Activated CD8-positive, alpha-beta memory T cell treated with anti-CD3 and anti-CD28 coated beads for 36 hours (primary cell): ENCODE data around the gene IMMT. TPM values are rescaled to one million over a fixed set of nuclear protein-coding genes. Genes with fewer than 3 reads are reported as not detected.
"Not testable (repeated sequence)": the region's sequence is repeated elsewhere in the genome, so short reads cannot be mapped to it uniquely, and the experiment has no call there.

Source experiments
- CTCF ChIA-PET: fragments of 350-600 bp; sonication (Branson Sonifier 250); formaldehyde crosslinking; loops from one replicate; lab custom pipeline; 2021; ENCODE audit warnings: antibody characterized with exemption; lab: Charles Lee
- POLR2A ChIA-PET: fragments of 350-600 bp; sonication (Branson Sonifier 250); formaldehyde crosslinking; loops from one replicate; lab custom pipeline; 2021; ENCODE audit warnings: antibody characterized with exemption; lab: Charles Lee
- total RNA-seq, 2 experiments: library from RNA; stranded (reverse); gene quantifications; one replicate each; pipeline ENCODE4 v1.2.3, GENCODE V29; 2021

IMMT gene
- total RNA-seq, 2 experiments from 2014 or later, result 153 TPM

DNA sequence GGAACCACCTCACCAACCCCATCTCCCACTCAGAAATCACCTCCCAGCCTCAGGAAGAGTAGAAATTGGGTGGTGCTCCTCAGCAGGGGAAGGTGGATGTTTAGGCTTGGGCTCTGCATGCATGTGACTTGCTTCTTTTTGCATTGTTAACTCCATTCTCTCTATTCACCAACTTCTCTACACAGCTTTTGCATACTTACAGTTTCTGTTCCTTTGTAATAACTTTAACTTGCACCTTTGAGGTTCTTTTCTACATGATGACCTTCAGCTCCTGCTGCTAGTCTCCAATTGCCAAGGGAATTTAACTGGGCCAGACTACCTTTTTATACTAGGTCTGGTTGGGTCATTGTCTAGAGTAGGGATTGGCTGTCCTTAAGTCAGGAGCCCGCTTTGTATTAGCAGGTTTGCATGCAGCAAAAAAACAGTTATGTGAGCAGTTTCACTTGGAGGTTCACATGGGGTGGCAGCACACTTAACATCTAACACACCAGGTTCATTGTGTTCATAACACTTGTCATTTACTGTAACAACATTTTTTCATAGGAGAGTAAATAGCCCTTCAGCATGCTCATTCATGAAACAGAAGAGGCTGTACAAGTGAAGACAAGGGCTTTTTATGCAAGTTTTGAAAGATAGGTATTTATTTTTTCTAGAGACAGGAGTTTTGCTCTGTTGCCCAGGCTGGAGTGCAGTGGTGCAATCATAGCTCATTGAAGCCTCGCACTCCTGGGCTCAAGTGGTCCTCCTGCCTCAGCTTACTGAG lies 16.0 kb upstream of the IMMT start:
- CTCF ChIA-PET, result no interaction called here
- POLR2A ChIA-PET, result no interaction called here

DNA sequence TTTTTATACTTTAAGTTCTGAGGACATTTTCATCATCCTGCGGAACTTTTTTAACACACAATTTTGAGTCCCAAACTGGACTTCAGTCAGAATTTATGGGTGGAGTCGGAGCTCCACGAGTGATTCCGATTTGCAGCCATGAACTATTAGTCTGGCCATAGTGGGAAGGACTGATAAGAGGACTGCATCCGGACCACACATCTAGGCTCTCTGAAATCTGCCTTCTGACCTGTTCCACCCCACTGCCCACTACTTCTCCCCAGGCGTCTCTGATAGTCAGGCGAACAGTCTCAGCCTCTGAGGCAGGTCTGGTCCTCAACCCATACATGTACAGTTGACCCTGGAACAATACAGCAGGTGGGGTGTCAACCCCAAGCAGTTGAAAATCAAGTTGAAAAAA lies 9.2 kb upstream of the IMMT start:
- ChIA-PET POLR2A (interaction anchor here (1.2 kb wide), 1 partner anchor 10 kb away, joined by 6 read pairs; the partner anchor contains the start of gene IMMT), CTCF (no interaction called here)

DNA sequence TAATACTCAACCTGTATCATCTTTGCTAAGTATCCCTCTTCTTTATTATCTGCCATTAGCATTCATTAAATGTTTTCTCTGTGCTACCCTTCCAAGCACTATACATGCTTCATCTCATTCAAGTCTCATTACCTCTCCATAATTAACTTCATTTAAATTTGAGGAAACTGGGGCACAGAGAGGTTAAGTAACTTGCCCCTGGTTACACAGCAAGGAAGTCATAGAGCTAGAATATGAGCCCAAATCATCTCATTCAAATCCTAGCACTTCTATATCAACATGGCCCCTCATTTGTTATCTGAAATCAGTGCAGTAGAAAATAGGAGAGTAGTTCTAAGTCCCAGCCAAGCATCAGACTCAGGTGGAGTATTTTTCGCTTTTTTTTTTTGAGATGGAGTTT lies 8.4 kb upstream of the IMMT start:
- ChIA-PET CTCF (no interaction called here), POLR2A (interaction anchor here (0.8 to 1.2 kb wide), 2 partner anchors 9 to 237 kb away, joined by 4 to 6 read pairs; partner anchors contain the start of genes IMMT and KDM3A)

DNA sequence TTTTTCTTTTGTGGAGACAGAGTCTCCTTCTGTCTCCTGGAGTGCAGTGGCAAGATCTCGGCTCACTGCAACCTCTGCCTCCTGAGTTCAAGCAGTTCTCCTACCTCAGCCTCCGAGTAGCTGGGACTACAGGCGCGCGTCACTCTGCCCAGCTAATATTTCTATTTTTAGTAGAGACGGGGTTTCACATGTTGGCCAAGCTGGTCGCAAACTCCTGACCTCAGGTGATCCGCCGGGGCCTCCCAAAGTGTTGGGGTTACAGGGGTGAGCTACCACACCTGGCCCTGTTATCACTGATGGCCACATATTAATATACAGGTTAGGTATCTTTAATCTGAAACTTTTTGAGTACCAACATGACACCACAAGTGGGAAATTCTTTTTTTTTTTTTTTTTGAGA lies 7.4 kb upstream of the IMMT start:
- CTCF ChIA-PET, result no interaction called here
- POLR2A ChIA-PET, result no interaction called here

DNA sequence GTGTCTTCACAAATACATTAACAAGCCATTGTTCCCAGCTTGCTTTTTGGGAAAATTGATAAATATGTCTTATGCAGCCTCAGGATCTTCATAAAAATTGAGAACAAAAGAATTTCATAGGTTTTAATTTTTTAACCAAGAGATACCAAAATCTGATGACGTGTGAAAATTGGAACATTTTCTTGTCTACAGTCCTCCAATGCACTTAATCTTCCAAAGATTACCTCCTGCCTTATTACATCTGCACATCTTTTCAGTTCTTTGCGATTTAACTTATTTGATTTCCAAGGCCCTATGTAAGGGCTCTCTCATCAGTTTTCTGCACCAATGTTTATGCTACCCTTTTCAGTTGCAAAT lies 7.1 kb upstream of the IMMT start:
- CTCF ChIA-PET, result no interaction called here

DNA sequence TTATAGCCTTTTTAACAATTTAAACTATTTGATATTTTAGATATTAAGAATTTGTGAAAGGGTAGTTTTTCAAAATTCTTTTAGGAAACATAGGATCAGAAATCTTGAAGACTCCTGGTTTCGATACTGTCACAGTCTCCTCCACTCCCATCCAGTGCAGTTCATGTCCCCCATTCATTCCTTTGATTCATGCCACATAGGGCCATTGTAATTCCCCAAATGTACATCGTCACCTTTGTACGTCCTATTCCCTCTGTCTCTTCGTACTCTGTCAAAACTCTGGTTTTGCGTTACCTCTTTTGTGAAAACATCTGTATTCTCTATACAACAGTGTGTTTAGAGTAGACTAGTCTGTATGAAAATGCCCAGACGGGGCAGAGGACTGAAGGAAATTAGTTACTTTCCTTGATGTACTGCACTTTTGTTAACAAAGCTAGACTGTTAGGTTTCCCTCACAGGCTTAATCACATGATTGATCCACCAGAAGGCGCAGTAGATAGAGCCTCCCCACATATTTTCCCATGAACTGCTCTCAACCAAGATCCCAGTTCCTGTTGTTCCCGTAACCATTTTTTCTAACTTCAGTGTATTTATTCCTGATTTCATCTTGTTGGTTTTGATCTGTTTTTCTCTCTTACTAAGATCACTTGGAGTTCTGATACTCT lies 6.5 kb upstream of the IMMT start:
- POLR2A ChIA-PET, result no interaction called here

More for the DNA sequence above, 7.1 kb upstream of the IMMT start:
- POLR2A ChIA-PET, result no interaction called here

DNA sequence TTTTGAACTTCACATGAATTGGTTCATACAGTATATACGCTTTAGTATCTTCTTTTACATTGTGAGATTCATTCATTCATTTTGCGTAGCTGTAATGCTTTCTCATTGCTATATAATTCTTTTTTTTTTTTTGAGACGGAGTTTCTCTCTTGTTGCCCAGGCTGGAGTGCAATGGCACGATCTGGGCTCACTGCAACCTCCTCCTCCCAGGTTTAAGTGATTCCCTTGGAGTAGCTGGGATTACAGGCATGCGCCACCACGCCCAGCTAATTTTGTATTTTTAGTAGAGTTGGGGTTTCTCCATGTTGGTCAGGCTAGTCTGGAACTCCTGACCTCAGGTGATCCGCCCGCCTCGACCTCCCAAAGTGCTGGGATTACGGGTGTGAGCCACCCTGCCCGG lies 5.3 kb upstream of the IMMT start:
- POLR2A ChIA-PET, CTCF ChIA-PET: not testable (repeated sequence)

More for the DNA sequence above, 6.5 kb upstream of the IMMT start:
- CTCF ChIA-PET, result no interaction called here

DNA sequence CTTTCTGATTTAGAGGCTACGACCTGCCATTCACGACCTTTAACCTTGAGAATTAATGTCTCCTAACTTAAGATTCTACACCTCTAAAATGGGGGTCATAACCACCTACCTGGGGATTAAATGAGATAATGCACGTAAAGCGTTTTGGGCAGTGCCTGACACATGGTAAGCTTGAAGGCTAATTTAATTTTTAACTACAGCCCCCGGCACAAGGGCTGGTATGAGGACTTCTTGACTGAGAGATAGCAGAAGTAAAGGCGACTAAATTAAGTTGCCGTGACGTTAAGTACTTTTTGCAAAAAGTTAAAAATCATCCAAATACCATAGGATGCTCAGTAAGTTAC lies 4.5 kb upstream of the IMMT start:
- POLR2A ChIA-PET, result interaction anchor here (0.8 to 0.9 kb wide), 2 partner anchors 137 to 241 kb away, joined by 3 read pairs; partner anchors contain the start of genes KDM3A and REEP1

DNA sequence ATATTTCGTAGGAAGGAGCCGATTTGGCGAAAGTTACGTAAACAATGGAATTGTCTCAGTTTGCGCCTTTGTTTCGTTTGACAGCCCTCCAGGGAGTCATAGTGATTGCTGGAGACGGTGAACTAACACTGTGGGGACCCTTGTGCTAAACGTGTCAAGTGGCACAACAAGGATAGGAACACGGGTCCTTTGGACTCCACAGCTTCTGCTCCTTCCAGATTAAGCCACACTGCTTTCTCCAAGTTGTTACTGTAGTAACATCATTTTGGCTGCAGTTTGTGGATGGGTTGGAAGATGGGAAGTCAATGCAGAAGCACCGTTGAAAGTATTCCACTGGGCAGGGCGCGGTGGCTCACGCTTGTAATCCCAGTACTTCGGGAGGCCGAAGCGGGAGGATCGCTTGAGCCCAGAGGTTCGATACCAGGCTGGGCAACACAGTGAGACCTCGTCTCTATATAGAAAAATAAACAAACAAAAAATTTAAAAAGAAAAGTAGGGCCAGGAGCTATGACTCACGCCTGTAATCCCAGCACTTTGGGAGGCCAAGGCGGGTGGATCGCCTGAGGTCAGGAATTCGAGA lies 636 bp upstream of the IMMT start:
- ChIA-PET POLR2A (interaction anchor here (1.2 to 2.3 kb wide), 4 partner anchors 8 to 246 kb away, joined by 6 to 7 read pairs (median 6); no protein-coding TSS in a partner anchor), CTCF (interaction anchor here (1.1 to 2.2 kb wide), 2 partner anchors 10 to 117 kb away, joined by 3 to 10 read pairs; no protein-coding TSS in a partner anchor)

More for the DNA sequence above, 4.5 kb upstream of the IMMT start:
- CTCF ChIA-PET, result no interaction called here

DNA sequence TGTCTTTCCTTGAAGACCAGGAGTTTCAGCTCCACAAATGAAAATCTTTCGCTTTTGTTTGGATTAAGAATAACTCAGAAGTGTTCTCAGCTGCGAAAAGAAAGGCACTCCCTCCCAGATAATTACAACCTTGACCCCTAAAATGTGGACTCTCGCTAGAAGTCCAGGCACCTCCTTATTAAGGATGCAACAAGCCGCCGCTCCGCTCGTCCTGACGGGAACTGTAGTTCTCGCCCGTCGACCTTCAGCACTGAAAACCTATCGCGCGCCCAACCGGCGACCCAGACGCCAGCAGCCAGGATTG lies 559 bp downstream of the IMMT start:
- CTCF ChIA-PET, result interaction anchor here (1.5 to 2.2 kb wide), 2 partner anchors 9 to 26 kb away, joined by 4 to 10 read pairs; no protein-coding TSS in a partner anchor

DNA sequence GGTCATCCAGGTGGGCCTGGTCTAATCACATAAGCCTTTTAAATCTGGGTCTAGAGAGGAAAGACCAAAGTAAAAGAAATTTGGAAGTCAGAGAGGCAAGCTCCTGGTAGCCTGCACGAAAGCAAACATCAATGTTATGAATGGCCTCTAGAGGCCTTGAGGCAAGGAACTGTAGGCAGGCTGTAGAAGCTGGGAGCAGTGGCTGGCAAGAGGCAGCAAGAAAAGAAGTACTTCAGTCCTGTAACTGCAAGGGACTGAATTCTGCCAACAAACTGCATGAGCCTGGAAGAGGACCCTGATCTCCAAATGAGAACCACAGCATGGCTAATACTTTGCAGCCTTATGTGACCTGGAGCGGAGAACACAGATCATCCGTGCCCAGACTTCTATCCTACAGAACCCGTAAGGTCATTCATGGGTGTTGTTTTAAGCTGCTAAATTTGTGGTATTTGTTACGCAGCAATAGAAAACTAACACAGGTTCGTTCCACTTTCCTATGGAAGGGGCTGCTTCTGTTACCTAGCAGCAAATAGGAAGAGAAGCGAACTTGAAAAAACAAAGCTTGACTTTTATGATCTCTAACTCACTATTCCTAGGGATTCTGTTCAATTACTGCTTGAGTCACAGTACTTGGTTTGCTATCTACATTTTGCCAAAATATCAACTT lies 1.2 kb downstream of the IMMT start:
- ChIA-PET POLR2A (interaction anchor here (2.3 kb wide), 1 partner anchor 10 kb away, joined by 6 read pairs; no protein-coding TSS in a partner anchor), CTCF (interaction anchor here (1.5 to 2.2 kb wide), 2 partner anchors 8 to 27 kb away, joined by 4 to 10 read pairs; no protein-coding TSS in a partner anchor)

More for the DNA sequence above, 559 bp downstream of the IMMT start:
- POLR2A ChIA-PET, result interaction anchor here (0.6 to 2.3 kb wide), 4 partner anchors 8 to 89 kb away, joined by 3 to 7 read pairs (median 6); partner anchors contain the start of gene POLR1A

DNA sequence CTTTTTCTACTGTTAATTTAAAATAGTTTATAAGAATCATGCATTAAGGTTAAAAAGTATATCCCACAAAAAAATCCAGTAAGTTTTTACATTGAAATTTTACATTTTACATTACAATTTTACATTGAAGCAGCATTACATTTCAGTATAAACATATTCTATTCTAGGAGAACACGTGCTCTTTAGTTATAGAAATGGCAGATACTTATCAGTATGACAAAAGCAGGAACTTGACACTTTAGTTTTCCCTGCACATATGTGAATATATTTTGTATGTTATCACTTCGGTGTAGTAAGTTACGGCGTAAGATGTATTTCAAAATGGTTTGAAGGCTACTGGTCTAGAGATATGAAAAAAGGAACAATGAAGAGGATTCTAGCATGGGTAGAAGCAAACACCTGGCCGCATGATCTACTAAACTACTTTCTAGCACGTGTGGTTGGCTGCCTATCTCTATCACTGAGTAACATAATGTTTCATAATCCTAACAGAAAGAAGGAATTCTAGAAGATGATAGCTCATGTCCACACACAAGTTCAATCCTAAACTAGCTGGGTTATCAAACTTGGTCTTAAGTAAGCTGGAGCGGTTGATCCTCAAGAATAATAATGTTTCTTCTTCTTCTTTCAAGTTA lies 5.4 kb downstream of the IMMT start:
- ChIA-PET CTCF (no interaction called here), POLR2A (interaction anchor here (0.6 to 0.7 kb wide), 2 partner anchors 70 to 303 kb away, joined by 3 read pairs; no protein-coding TSS in a partner anchor)

DNA sequence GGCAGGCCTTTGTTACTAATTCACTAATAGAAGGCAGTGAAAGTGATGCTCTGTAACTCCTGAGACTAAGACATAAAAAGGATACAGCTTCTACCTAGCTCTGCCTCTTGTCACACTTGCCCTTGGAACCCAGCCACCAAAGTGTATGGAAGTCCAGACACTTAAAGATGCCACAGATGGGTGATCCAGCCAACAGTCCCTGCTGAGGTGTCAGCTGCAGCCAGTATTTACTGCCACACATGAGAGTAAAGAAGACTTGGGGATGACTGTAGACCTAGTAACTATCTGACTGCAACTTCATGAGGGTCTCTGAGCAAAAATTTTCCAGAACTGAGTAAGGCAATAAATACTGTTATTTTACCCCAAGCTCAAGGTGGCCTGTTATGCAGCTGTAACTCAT lies 8.8 kb downstream of the IMMT start:
- ChIA-PET CTCF (interaction anchor here (1.5 kb wide), 1 partner anchor 9 kb away, joined by 10 read pairs; the partner anchor contains the start of gene IMMT), POLR2A (interaction anchor here (1.2 kb wide), 1 partner anchor 9 kb away, joined by 7 read pairs; the partner anchor contains the start of gene IMMT)

DNA sequence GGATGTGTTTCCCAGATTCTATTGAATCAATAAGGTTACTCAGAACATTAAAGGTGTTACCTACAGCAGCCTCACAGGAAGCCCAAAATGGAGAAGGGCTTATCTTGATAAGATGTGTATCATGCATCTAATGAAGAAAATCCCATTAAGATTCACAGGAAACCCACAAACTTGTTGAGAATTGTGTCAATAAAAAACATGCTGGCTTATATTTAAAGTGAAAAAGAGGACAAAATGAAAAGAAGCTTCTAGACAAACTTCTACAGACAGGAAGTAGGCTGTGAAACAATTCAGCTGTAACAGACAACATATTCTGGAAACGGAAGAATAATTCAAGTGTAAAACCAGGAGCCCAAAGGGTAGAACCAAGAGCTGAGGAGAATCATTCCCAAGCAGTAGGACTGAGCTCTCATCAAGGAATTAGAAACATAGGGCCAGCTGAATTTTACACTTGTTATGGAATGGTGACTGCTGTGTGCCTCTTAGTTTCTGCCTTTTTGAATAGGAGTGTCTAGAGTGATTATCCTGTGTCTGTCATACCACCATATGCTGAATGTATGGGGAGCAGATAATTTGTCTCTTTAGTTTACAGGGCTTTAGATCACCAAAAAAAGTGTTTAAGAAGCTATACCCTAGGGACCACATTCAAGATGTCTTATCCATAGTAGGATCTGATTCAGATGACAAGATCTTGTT lies 9.6 kb downstream of the IMMT start:
- ChIA-PET CTCF (interaction anchor here (1.4 to 1.5 kb wide), 2 partner anchors 10 to 20 kb away, joined by 3 to 10 read pairs; partner anchors contain the start of gene IMMT), POLR2A (interaction anchor here (0.6 to 1.2 kb wide), 3 partner anchors 9 to 601 kb away, joined by 5 to 7 read pairs (median 6); partner anchors contain the start of gene IMMT)

DNA sequence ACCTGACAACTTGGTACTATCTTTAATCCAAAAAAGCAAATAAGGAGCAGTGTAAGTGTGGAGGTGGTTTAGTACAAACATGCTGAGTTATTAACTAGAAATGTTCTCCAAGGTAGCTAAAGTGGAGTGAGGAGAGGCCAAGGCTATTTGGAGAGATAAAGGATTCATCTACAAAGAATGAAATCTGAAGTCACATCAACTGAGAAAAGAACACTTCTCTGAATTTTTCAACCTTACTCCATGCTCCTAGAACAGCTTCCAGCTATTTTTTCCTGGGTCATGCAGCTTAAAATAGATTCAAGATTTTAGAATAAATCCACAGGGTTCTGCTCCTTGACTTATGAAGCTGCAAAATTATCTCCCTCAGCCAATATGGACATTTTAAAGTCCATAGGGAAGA lies 18.7 kb downstream of the IMMT start:
- POLR2A ChIA-PET, result interaction anchor here (0.6 kb wide), 1 partner anchor 19 kb away, joined by 4 read pairs; no protein-coding TSS in a partner anchor
- CTCF ChIA-PET, result interaction anchor here (0.9 to 1.1 kb wide), 2 partner anchors 10 to 26 kb away, joined by 3 read pairs; no protein-coding TSS in a partner anchor

DNA sequence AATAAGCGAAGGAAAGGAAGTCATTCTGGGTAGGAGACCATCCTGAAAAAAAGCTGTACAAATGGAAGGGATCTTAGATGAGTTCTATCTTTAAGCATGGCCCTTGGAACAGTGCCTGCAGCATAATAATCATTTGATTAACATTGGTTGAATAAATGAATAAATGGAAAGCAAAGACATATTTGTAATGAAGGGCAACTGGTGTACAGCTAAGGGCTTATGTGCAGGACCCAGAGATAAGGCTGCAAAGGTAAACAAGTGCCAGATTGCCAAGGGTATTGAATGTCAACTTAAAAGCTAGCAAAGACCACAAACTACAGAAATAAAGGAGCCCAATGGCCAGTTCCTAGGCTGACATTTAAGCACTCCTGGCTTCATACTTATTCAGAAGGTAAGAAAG lies 19.4 kb downstream of the IMMT start:
- ChIA-PET CTCF (no interaction called here), POLR2A (no interaction called here)

DNA sequence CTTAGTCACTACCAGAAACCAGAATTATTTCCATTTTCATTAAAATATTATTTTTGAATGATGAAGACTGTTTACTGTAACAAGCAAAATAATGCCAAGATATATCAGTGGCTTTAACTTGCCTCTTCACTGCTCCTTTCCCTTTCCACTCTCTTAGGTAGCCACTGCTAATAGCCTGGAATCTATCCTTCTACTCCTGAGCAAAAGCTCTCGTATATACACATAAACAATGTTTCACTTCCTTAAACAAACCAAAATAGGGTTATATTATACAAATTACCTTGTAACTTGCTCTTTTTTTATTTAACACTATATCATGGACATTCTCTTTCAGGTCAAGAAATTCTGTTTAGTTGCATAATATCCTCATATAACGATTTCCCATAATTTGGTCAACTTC lies 20.8 kb downstream of the IMMT start:
- CTCF ChIA-PET, result no interaction called here
- POLR2A ChIA-PET, result no interaction called here

DNA sequence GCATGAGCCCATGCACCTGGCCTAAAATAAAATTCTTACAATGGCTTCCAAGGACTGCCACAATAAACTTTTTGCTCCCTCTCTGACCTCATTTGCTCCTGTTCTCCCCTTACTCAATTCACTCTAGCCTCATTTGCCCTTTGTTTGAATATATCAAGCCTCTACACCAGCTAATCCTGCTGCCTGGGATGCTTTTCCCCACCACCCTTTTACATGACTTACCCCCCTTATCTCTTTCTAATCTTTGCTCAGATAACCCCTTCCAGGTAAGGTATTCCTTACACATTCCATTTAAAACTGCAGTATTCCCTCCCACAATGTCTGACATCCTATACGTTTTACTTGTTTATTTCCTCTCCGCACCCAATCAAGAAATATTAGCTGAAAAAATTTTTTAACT lies 22.7 kb downstream of the IMMT start:
- ChIA-PET CTCF (no interaction called here), POLR2A (no interaction called here)
